AG09319 (cell line): Measurements from ENCODE around the gene DMD.

Experiments used
- DNase-seq: peaks from one replicate; pipeline ENCODE4 v3.0.0-alpha.2; 2010; ENCODE audit warnings: low read depth; ENCODE audit errors: extremely low read depth
- TF ChIP-seq, protein P1 (sequence below): IDR thresholded peaks from 2 replicates; pipeline ENCODE4 v1.5.1; 2011; ENCODE audit warnings: low read depth, mild to moderate bottlenecking, inconsistent platforms, low read length, moderate library complexity

Gene DMD

DNA sequence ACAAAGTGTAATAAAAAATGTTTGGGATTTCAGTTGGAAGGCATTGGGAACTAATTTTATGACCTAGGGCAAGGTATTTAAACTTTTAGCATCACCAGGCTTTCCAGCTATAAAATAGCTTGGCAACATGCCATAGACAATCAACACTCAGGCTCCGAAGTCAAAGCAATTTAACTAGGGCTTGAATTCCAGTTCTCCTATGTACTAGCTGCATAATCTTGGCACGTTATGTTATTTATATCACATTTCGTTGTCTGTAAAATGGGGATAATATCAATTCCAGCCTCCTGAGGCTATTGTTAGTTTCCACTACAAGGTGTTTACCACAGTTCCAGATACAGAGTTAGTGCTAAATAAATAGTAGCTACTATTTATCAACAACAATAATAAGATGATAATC is 78.8 kb downstream of the DMD start:
- TF ChIP-seq, protein P1, sequence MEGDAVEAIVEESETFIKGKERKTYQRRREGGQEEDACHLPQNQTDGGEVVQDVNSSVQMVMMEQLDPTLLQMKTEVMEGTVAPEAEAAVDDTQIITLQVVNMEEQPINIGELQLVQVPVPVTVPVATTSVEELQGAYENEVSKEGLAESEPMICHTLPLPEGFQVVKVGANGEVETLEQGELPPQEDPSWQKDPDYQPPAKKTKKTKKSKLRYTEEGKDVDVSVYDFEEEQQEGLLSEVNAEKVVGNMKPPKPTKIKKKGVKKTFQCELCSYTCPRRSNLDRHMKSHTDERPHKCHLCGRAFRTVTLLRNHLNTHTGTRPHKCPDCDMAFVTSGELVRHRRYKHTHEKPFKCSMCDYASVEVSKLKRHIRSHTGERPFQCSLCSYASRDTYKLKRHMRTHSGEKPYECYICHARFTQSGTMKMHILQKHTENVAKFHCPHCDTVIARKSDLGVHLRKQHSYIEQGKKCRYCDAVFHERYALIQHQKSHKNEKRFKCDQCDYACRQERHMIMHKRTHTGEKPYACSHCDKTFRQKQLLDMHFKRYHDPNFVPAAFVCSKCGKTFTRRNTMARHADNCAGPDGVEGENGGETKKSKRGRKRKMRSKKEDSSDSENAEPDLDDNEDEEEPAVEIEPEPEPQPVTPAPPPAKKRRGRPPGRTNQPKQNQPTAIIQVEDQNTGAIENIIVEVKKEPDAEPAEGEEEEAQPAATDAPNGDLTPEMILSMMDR = no peak
- DNase-seq = no peak

DNA sequence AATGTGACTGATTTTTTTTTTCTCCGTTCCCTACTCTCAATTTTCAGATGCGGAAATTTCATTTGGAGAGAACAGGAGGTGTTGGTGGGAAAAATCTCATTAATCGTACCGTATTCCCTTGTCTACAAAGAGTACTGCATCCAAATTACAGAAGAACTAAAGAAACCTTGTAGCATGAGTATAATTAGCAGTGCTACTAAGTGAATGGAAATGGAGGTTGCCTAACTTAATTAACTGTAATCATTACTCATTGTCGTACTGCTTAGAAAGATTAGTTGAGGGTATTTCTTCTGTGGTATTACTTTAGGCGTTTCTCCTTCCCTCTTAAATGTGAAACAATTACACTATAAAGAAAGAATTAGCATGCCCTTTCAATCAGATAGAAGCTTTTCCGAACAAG is 81.7 kb downstream of the DMD start:
- TF ChIP-seq, protein P1 = no peak
- DNase-seq = no peak

DNA sequence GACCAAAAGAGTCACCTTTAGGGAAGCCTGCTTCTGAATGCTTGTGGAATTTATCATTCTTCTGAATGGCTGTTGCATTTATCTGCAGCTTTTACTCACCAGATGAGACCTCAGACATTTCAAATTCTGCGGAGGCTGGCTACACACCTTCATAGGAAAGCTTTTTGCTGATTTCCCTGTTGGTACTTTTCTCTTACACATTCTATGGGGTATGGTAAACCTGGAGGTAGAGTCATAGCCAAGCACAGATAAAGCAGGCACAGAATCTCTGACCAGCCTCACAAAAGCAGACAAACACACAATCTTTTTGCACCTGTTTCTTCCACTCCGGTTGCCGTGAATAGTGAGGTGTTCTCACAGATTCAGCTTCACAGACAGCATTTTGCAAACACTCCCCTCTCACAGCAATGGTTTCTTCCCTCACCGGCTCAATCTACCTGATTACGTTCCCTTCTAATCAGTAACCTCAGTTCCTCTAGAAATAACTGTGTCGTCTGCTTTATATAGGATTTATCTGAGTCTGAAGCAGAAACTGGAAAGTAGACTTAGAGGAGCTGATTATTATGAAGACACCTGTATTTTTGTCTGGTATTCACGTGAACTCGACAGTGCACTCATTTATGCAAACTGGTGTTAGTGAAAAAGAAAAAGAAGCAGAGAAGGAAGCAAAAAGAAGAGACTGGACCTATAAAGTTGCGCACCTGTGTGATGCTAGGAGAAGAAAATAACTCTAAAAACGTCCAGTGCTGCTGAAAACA is 83.1 kb downstream of the DMD start:
- DNase-seq = no peak
- TF ChIP-seq, protein P1 = no peak

DNA sequence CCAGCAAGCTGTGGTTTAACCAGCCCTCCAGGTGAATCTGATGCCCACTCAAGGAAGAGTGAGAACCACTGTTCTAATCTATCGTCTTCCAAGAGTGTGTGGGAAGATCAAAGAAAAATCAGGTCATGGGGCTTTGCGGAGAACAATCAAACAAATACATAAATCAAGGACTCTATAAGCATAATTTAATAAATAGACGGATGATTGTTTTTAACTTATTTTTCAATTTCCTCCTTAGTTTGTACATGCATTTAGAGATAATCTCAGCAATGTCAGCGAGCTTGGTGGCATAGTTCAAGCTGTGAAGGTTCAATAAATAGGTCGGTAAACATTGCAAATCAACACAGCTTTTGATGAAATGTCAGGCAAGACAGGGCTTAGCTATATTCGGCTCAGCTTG is 84.9 kb downstream of the DMD start:
- TF ChIP-seq, protein P1 = no peak
- DNase-seq = no peak

DNA sequence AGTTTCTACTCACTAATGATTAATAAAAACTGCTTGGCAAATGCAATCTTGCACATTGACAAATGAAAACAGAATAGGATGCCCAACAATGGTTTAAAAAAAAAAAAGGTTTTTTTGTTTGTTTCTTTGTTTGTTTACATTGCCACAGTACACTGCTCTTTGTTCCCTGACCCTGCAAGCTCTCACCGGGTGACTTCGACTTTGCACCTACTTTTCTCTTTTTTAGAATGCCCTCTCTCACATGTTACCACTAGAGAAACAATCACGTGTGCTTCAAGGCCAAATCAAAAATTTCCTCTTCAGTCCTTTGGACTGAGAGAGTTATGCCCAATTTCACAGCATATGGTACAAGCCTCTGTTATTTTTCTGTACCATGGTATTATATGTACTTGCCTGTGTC is 101.5 kb downstream of the DMD start:
- DNase-seq = no peak
- TF ChIP-seq, protein P1 = no peak

DNA sequence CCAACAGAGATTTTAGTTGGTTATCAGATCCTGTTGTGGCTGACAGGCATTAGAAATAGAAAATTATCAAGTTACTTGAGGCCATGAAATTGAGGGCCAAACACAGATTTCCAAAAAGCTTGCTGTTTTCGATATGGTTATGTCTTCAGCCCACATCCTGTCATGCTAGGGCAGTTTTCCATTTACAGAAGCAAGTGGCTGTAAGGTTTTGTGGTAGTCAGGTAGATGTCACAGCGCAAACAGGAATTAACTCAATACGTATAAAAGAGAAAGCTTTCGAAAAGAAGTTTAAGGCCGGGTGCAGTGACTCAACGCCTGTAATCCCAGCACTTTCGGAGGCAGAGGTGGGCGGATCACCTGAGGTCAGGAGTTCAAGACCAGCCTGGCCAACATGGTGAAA is 104.6 kb downstream of the DMD start:
- TF ChIP-seq, protein P1 = no peak
- no peak for DNase-seq

DNA sequence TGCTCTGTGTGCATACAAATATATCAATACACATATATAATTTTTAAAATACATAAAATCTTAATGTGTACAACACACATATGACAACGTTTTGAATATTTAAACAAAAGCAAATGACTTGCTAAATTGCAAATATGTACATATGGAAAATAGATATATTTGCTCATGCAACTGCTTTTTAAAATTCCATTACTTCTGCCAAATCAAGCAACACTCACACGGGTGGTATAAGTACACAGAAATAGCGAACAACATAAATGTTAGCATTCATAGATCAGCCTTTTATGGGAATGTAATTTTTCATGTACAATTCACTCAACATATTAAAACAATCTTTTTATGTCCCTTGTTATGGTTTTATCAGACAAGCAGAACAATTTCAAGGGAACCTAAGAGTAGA is 116.3 kb downstream of the DMD start:
- no peak for DNase-seq
- TF ChIP-seq, protein P1 = no peak
